Activated gamma-delta T cell treated with Interleukin-2 at 50 U/mL for 16 hours (primary cell): ENCODE results near the gene NOTCH3.

Experiments used
- DNase-seq: peaks from one replicate; pipeline ENCODE4 v3.0.0-alpha.2; 2020

Gene NOTCH3

DNA sequence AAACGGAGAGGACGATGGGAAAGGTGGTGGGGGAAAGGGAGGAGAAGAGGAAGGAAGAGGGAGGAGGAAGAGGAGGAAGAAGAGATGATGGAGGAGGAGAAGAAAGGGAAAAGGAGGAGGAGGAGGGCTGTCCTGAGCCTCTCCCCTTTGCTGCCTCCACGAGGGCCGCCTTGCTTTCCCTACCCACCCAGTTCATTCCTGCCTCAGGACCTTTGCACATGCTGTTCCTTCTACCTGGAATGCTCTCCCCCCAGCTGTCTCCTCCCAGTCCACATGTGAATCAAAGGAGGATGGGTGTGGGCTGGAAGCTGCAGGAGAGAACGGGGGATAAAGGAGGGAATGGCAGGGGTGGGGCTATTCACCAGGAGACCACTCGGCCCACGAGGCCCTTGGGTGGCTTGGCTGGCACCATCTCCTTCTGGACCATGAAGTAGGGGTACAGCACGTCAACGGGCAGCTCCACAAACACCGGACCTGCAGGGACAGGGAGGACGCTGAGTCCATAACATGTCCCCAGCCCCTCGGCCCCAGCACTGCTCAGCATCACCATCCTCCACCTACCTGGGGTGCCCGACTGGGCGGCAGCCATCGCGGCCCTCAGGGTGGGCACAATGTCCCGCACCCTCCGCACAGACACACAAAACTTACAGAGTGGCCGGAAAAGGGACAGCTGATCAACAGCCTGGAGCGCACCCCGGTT is 78.3 kb downstream of the NOTCH3 start:
- no peak for DNase-seq

DNA sequence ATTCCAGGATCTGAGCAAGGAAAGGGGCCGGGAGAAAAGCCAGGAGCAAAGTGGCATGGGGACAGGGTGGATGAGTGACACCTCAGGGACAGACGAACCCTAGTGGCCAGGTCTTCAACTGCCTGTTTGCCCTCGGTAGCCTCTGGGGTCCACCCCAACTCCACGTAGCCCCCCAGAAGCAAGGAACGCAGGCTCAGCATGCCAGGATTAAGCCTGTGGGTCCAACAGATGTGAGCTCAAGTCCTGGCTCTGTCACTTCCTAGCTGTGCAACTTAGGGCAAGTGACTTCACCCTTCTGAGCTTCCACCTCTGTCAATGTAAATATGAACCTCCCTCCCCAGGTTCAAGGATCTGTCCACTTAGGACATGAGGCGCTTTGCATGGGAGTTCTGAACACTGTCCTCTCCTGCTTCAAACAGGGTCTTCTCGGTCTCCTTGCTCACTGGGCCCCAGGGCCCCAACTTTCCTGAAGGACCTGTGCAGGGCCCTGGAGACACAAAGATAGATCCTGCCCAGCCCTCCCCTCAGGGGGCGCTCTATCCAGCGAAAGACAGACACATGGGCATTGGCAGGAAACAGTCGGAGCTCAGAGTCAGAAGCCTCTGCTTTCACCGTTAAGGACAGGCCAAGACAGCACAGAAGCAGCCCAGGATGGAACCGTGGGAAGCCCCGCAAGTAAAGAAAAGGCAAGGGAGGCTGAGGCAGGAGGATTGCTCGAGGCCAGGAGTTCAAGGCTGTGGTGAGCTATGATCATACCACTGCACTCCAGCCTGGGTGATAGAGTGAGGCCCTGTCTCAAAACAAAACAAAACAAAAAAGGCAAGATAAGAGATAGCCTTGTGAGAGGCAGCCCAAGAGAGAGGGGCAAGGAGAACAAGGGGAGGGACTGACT is 80.4 kb downstream of the NOTCH3 start:
- no peak for DNase-seq

DNA sequence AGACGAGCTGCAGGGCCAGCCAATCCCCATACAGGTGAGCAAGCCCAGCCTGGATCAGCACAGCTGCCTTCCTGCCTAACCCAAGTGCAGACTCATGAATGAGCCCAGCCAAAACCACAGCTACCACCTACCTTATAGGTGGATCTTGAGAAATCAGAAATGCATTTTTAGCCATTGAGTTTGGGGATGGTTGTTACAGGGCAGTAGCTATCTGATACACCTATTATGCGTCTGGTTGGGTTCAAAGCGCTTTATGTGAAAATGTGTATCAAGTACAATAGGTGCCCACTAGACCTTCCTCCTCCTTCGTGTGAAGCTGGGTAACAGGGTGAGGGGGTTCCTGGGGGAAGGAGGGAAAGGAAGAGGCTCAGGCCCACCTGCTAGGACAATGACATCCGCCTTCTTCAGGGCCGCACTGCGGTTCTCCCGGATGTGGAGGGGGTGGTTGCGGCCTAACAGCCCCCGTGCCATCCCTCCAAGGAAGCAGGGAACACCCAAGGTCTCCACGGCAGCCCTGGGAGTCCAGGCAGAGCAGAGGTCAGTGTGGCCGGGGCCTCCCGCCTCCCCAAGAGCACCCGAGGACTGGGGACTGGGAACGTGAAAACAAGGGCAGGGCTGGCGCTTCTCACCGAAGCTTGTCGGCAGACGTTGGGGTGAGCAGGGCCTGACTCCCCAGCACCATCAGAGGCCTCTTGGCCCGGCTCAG is 81.9 kb downstream of the NOTCH3 start:
- no peak for DNase-seq

DNA sequence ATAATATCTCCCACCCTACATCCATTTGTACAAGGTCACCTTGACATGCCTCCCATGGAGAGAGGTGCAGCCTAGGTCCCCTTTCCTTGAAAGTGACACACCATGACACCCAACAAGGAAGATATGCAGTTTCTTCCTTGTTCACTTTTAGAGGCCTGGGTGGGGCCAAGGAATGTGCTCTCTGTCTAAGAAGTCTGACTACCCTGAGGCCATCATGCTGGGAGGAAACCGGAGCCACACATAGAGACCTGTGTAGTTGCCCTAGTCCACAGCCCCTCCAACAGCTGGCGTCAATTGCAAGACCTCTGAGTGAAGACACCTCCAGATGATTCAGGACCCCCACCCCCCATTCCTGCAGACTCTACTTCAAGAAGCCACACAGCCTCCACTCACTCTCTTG is 82.5 kb downstream of the NOTCH3 start:
- no peak for DNase-seq

DNA sequence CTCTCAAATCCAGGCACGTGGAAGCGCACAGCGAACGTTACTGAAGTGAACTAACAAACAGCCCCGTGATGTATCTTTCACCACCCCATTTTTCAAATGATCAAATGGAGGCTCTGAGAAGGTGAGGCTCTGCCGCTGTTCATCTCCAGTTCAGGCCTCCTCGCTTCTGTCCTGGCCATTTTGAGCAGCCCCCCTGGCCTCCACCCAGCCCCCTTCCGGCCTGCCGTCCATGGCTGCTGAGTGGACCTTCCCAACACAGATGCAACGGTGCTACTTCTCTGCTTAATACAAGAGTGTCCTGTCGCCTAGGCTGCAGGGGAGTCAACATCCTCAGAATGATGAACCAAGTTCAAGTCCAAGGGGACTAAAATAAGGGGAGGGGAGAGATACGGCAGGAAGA is 83.9 kb downstream of the NOTCH3 start:
- no peak for DNase-seq

DNA sequence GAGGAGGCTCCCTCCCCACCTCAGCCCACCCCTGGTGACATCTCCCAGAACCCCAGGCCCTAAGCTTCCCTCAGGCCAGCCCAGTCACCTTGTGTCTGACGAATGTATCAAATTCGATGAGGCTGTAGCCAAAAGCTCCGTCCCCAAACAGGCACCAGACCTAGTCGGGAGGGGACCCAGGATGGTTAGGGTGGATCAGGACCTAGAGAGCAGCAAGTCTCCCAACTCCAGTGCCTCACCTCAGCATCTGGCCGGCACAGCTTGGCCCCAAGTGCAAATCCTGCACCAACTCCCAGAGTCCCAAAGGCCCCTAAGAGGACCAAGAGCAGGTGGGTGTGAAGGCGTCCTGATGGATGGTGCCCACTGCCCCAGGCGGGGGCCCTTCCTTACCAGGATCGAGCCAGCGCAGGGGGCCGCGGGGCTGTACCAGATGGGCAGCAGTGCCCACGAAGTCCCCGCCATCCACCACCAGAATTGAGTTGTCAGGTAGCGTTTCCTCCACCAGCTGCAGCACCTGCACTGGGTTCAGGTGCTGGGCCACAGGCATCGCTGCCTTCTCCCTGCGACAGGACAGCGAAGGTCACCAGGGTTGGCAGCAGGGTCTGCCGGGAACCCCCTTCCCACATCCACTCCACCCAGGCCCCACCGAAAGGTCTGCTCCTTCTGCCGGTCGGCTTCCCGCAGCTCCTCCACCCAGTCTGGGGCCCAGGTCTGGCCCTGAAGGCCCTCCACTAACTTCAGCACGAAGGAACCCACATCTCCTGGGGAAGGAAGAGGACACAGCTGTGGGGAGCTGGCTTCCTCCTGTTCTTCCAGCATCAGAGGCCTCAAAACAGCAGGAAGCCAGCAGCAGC is 84.8 kb downstream of the NOTCH3 start:
- no peak for DNase-seq

DNA sequence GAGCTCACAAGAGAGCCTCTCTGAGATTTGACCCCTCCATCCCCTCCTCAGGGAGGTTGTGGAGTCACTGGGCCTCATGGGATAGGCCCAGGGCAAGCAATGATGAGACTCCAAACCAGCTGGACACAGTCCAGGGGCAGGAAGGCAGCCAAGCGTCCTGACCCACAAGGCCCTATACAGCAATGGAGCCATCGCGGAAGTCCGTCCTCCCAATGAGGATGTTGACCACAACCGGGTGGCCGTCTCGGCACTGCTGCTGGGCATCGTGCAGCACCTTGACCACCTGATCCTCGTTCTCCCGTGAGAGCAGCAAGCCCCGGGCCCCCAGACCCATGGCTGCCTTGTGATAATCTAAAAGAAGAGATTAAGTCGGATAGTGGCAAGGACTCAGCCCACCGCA is 85.7 kb downstream of the NOTCH3 start:
- no peak for DNase-seq

DNA sequence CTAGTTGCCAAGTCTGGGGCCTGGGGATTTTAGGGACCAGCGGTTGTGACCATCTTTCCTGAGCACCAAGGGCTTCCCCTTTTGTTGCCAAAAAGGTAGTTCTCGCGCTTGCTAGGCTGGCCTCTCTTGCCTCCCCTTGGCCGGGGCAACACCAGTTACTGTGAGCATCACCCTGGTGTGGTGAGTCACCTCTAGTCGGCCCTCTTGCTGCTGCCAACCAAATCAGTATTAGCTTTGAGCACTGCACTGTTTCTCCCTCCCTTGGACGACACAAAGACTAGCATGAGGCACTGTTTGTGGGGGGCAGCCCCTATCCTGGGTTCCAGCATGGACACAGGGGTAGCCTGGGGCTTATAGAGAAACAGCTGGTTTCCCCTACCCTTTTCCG is 86.6 kb downstream of the NOTCH3 start:
- no peak for DNase-seq

DNA sequence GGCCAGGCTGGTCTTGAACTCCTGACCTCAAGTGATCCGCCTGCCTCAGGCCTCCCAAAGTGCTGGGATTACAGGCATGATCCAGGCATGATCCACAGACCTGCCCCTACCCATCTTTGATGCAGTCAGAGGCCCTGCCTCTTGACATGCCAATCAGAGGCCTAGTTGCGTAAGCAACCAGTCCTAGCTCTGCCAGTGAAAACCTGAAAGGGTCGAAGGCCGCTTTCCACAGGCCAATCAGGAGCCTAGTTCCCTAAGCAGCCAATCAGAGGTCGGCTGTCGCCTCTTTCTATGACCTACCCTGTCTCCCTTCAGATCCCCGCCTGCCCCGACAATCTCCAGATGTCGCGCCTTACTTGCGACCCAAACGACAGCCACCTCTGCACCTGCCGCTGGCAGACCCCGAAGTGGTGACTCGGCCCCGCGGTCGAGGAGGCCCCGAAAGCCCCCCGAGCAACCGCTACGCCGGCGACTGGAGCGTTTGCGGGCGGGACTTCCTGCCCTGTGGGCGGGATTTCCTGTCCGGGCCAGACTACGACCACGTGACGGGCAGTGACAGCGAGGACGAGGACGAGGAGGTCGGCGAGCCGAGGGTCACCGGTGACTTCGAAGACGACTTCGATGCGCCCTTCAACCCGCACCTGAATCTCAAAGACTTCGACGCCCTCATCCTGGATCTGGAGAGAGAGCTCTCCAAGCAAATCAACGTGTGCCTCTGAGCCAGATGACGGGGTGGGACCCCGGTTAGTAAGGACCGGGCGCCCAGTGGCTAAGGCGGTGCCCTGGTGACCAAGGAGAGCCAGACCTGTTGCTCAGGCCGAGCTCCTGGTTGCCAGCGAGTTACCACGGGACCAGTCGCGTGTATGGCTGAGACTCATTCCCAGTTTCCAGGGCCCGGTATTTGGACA is 87.3 kb downstream of the NOTCH3 start:
- no peak for DNase-seq

DNA sequence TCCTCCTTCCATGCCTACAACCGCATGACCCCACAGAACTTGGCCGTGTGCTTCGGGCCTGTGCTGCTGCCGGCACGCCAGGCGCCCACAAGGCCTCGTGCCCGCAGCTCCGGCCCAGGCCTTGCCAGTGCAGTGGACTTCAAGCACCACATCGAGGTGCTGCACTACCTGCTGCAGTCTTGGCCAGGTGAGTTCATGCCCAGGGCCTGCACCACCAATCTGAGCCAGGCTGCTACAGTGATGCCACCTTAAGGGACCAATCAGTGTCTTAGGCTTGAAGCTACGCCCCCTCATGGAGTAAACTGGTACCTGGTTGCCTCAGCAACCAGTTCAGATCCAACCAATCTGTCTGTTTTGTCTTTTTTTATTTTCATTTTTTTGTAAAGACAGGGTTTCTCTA is 88.4 kb downstream of the NOTCH3 start:
- DNase-seq, result no peak

DNA sequence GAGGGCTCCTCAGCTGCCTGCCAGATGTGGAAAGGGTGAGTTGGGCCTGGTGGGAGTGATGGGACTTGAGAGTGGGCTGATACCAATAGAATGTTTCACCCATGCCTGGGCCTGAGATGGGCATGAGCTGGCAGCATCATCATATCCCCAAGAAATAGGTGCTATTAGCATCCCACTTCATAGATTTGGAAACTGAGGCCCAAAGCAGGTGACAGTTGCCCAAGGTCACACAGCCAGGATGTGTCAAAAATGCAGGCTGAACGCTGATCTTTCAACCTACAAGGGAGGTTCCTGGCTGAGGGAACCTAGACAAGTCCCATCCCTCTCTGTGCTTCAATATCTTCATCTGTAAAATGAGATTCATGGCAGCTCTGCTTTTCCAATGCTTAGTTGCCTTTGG is 89.0 kb downstream of the NOTCH3 start:
- no peak for DNase-seq

DNA sequence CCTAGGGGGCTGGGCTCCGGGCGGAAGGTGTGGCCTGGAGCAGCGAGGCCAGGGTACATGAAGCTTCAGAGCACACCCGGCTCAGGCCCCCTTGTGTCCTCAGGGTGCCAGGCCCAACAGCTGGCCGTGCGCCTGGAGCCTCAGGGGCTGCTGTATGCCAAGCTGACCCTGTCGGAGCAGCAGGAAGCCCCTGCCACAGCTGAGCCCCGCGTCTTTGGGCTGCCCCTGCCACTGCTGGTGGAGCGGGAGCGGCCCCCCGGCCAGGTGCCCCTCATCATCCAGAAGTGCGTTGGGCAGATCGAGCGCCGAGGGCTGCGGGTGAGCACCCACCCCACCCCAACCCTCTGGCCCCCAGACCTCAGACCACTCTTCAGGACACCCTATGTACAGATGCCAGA is 90.4 kb downstream of the NOTCH3 start:
- no peak for DNase-seq

DNA sequence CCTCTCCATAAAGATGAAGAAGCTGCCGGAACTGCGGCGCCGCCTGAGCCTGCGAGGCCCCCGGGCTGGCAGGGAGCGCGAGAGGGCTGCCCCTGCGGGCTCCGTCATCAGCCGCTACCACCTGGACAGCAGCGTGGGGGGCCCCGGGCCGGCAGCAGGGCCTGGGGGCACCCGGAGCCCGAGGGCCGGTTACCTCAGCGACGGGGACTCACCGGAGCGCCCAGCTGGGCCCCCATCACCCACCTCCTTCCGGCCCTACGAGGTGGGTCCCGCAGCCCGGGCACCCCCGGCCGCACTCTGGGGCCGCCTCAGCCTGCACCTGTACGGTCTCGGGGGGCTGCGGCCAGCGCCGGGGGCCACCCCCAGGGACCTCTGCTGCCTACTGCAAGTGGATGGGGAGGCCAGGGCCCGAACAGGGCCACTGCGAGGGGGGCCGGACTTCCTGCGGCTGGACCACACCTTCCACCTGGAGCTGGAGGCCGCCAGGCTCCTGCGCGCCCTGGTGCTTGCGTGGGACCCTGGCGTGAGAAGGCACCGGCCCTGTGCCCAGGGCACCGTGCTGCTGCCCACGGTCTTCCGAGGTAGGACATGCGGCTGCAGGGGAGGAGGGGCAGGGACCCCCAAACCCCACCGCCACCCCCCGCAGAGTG is 90.9 kb downstream of the NOTCH3 start:
- DNase-seq, result no peak
